NT2/D1 (cell line): ENCODE results near the gene KPNA5.

Experiments used
- SUZ12 ChIP-seq: IDR thresholded peaks from 2 replicates; pipeline ENCODE4 v1.6.1; 2011; ENCODE audit not compliant: insufficient read length, insufficient read depth; ENCODE audit errors: extremely low read depth
- ZNF274 ChIP-seq: IDR thresholded peaks from 2 replicates; pipeline ENCODE4 v1.6.1; 2011; ENCODE audit warnings: mild to moderate bottlenecking, low read depth, low read length

DNA sequence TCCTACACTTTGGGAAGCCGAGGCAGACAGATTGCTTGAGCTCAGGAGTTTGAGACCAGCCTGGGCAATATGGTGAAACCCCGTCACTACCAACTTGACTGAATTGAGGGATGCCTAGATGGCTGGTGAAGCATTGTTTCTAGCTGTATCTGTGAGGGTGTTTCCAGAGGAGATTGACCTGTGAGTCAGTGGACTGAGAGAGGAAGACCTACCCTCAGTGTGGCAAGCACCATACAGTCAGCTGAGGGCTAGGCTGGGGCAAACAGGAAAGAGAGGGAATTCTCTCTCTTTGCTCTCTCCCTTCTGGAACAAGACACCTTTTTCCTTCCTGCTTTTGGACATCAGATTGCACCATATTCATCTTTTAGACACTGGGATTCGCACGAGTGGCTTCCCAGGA, 8.7 kb upstream of the KPNA5 start:
- TF ChIP-seq SUZ12 = no peak
- TF ChIP-seq ZNF274 = no peak
